SK-N-SH (cell line): ENCODE measurements around the gene POLN. TPM values are rescaled to one million over a fixed set of nuclear protein-coding genes. Genes with fewer than 3 reads are reported as not detected.

ENCODE experiments used
- CTCF ChIA-PET: fragments of 300-600, 350-600 bp; formaldehyde crosslinking; extraction: SDS; loops from one replicate; lab custom pipeline; 2021; lab: Yijun Ruan, JAX
- POLR2A ChIA-PET: fragments of 350-600 bp; sonication (Branson Sonifier 250); formaldehyde crosslinking; extraction: SDS; loops from one replicate; lab custom pipeline; 2020; ENCODE audit warnings: antibody characterized with exemption, inconsistent platforms; lab: Yijun Ruan, JAX
- DNase-seq: peaks from one replicate; pipeline ENCODE4 v3.0.0; 2012
- H2AFZ ChIP-seq: fragments of 200-600 bp; sonication (generic); 2 replicates; pipeline ENCODE4 v1.8.1; 2016; ENCODE audit warnings: antibody characterized with exemption, mild to moderate bottlenecking, low read depth
- H3F3A ChIP-seq: fragments of 200-600 bp; sonication (generic); replicated peaks from 2 replicates; pipeline ENCODE3; 2016; ENCODE audit warnings: antibody characterized with exemption, mild to moderate bottlenecking; ENCODE audit not compliant: insufficient read depth
- H3K27ac ChIP-seq, 2 experiments: fragments of 200-500 bp in 1 of 2; fragments of 200-600 bp in 1 of 2; sonication (Bioruptor generic) in 1 of 2; sonication (generic), shearing (Covaris generic) in 1 of 2; 2 replicates each; pipeline versions ENCODE4 v1.5.1 to v1.6.1; 2014 to 2016; ENCODE audit warnings: low read depth in 2 of 2, inconsistent platforms in 1 of 2, low read length in 1 of 2, mild to moderate bottlenecking in 1 of 2, mixed read lengths in 1 of 2
- H3K27me3 ChIP-seq: fragments of 200-600 bp; sonication (generic), shearing (Covaris generic); 2 replicates; pipeline ENCODE4 v1.6.1; 2016; ENCODE audit warnings: mixed run types; ENCODE audit not compliant: insufficient read depth
- H3K36me3 ChIP-seq, 2 experiments: fragments of 200-500 bp in 1 of 2; fragments of 200-600 bp in 1 of 2; sonication (Bioruptor generic) in 1 of 2; sonication (generic) in 1 of 2; replicated peaks in 1 of 2; 2 replicates each; pipeline versions ENCODE3 to v1.5.1; 2014 to 2016; ENCODE audit warnings: low read length in 1 of 2, mild to moderate bottlenecking in 1 of 2; ENCODE audit not compliant: insufficient read depth in 2 of 2, control insufficient read depth in 1 of 2
- H3K4me1 ChIP-seq, 2 experiments: fragments of 200-500 bp in 1 of 2; fragments of 200-600 bp in 1 of 2; sonication (Bioruptor generic) in 1 of 2; sonication (generic), shearing (Covaris generic) in 1 of 2; 2 replicates each; pipeline versions ENCODE4 v1.5.1 to v1.6.1; 2014 to 2016; ENCODE audit warnings: low read depth in 1 of 2, low read length in 1 of 2, mixed run types in 1 of 2; ENCODE audit not compliant: insufficient read depth in 2 of 2, control insufficient read depth in 1 of 2
- H3K4me2 ChIP-seq: fragments of 200-600 bp; sonication (generic), shearing (Covaris generic); 2 replicates; pipeline ENCODE4 v1.6.1; 2017; ENCODE audit warnings: mixed run types
- H3K4me3 ChIP-seq, 2 experiments: fragments of 200-500 bp in 1 of 2; fragments of 200-600 bp in 1 of 2; sonication (Bioruptor generic) in 1 of 2; sonication (generic), shearing (Covaris generic) in 1 of 2; 2 replicates each; pipeline versions ENCODE4 v1.5.1 to v1.8.1; 2014 to 2016; ENCODE audit warnings: low read depth in 2 of 2, inconsistent platforms in 1 of 2, low read length in 1 of 2, mild to moderate bottlenecking in 1 of 2, mixed read lengths in 1 of 2, moderate library complexity in 1 of 2
- H3K79me2 ChIP-seq: fragments of 200-600 bp; sonication (generic); 2 replicates; pipeline ENCODE4 v1.8.1; 2017; ENCODE audit warnings: mild to moderate bottlenecking; ENCODE audit not compliant: insufficient read depth
- H3K9ac ChIP-seq: fragments of 200-600 bp; sonication (generic); 2 replicates; pipeline ENCODE4 v1.6.1; 2017; ENCODE audit warnings: mixed run types
- H3K9me2 ChIP-seq: fragments of 200-600 bp; sonication (generic); 2 replicates; pipeline ENCODE4 v1.6.1; 2017; ENCODE audit warnings: mixed run types
- H3K9me3 ChIP-seq: fragments of 200-600 bp; sonication (generic); 2 replicates; pipeline ENCODE4 v1.6.1; 2017; ENCODE audit warnings: mixed run types, mild to moderate bottlenecking, moderate library complexity
- H4K20me1 ChIP-seq: fragments of 200-600 bp; sonication (generic); 2 replicates; pipeline ENCODE4 v1.6.1; 2017; ENCODE audit warnings: mild to moderate bottlenecking, mixed run types; ENCODE audit not compliant: insufficient read depth
- CHD2 ChIP-seq: fragments of 150-350 bp; IDR thresholded peaks from 2 replicates; pipeline ENCODE4 v1.6.1; 2018; ENCODE audit warnings: low read length; ENCODE audit not compliant: partially characterized antibody
- ELF1 ChIP-seq: IDR thresholded peaks from 2 replicates; pipeline ENCODE4 v1.4.0; 2012
- EP300 ChIP-seq, 2 experiments: IDR thresholded peaks; 2 replicates each; pipeline versions ENCODE4 v1.4.0 to v1.6.1; 2012; ENCODE audit warnings: borderline replicate concordance in 1 of 2, low read depth in 1 of 2, low read length in 1 of 2
- EZH2phosphoT487 ChIP-seq: fragments of 200-600 bp; sonication (generic); IDR thresholded peaks from 2 replicates; pipeline ENCODE4 v1.6.1; 2017; ENCODE audit warnings: low read depth, mixed run types, mild to moderate bottlenecking, antibody characterized with exemption, moderate library complexity, borderline replicate concordance
- FOSL2 ChIP-seq: IDR thresholded peaks from 2 replicates; pipeline ENCODE4 v1.4.0; 2012; ENCODE audit warnings: low read depth, mild to moderate bottlenecking, moderate library complexity, borderline replicate concordance
- FOXJ3 ChIP-seq: sonication (generic); formaldehyde crosslinking; IDR thresholded peaks from 2 replicates; pipeline ENCODE4 v1.5.1; 2020; ENCODE audit warnings: mild to moderate bottlenecking, missing genetic modification reagents
- FOXM1 ChIP-seq: IDR thresholded peaks from 2 replicates; pipeline ENCODE4 v1.4.0; 2012; ENCODE audit warnings: low read depth, mild to moderate bottlenecking
- GABPA ChIP-seq: IDR thresholded peaks from 2 replicates; pipeline ENCODE4 v1.4.0; 2012; ENCODE audit warnings: low read depth, mild to moderate bottlenecking
- JUND ChIP-seq: IDR thresholded peaks from 2 replicates; pipeline ENCODE4 v1.4.0; 2012
- MEF2A ChIP-seq: IDR thresholded peaks from 2 replicates; pipeline ENCODE4 v1.4.0; 2012; ENCODE audit warnings: low read depth, borderline replicate concordance
- NRF1 ChIP-seq: IDR thresholded peaks from 2 replicates; pipeline ENCODE4 v1.6.1; 2012; ENCODE audit warnings: low read depth, mild to moderate bottlenecking, low read length
- RAD21 ChIP-seq: IDR thresholded peaks from 2 replicates; pipeline ENCODE4 v1.6.1; 2012; ENCODE audit warnings: mild to moderate bottlenecking, low read length
- RCOR1 ChIP-seq: fragments of 150-350 bp; IDR thresholded peaks from 2 replicates; pipeline ENCODE4 v1.6.1; 2017; ENCODE audit warnings: antibody characterized with exemption, low read length
- RFX5 ChIP-seq: IDR thresholded peaks from 2 replicates; pipeline ENCODE4 v1.6.1; 2012; ENCODE audit warnings: mild to moderate bottlenecking, improper control_type of control experiment, low read length
- TEAD4 ChIP-seq: IDR thresholded peaks from 2 replicates; pipeline ENCODE4 v1.4.0; 2012; ENCODE audit warnings: mild to moderate bottlenecking, borderline replicate concordance; ENCODE audit not compliant: insufficient read depth
- YY1 ChIP-seq: IDR thresholded peaks from 2 replicates; pipeline ENCODE4 v1.4.0; 2012; ENCODE audit warnings: low read depth, mild to moderate bottlenecking
- WGBS: methylation state at CpG from one replicate; pipeline ENCODE4 v1.1.6; 2017; ENCODE audit warnings: low lambda C conversion rate; 5-methylcytosine and 5-hydroxymethylcytosine counted together
- polyA plus RNA-seq, 3 experiments: library from polyadenylated mRNA; depleted of rRNA; stranded (reverse); fragments of >200 nt; gene quantifications; 2 replicates each; pipeline ENCODE4 v1.2.3, GENCODE V29; 2012
- TF ChIP-seq, protein P1 (sequence below): IDR thresholded peaks from 2 replicates; pipeline ENCODE4 v1.4.0; 2012; ENCODE audit warnings: low read depth, borderline replicate concordance
- TF ChIP-seq, protein P2 (sequence below): fragments of 200-600 bp; sonication (generic); IDR thresholded peaks from 2 replicates; pipeline ENCODE4 v1.6.1; 2017; ENCODE audit warnings: antibody characterized with exemption, mild to moderate bottlenecking, moderate library complexity
- TF ChIP-seq, protein P3 (sequence below): fragments of 150-350 bp; IDR thresholded peaks from 2 replicates; pipeline ENCODE4 v1.6.1; 2017; ENCODE audit warnings: antibody characterized with exemption, low read length, low read depth, borderline replicate concordance
- TF ChIP-seq, protein P4 (sequence below): IDR thresholded peaks from 2 replicates; pipeline ENCODE4 v1.6.1; 2012; ENCODE audit warnings: mild to moderate bottlenecking, low read depth, low read length, moderate library complexity

POLN gene
- polyA plus RNA-seq, 1 of the 3 experiments (the other 2 are of a cell fraction) = 0.67 TPM

DNA sequence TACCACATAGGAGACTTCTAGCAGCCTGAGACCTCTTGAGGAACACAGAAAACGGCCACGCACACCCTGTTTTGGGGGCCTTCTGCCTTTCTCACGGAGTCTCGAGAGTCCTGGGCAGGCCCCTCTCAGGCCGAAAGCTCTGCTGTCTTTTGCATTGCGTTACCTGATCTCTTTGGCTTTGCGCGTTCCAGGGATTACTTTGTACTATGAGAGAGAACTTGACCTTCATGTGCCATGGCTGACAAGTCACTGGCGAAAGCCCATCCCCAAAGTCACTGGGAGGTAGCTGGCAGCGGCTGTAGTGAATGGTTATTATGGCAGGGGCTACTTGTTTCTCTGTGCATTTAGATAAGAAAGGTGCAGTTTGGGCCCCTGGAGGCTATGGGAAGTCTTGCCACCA is 190.8 kb downstream of the POLN start:
- Histone ChIP-seq H3K9me2 (no peaks in the 10 kb centered on the region), H3K9me3 (no peaks in the 10 kb centered on the region), H2AFZ (no peak overlapping the region), H3K4me2 (no peak overlapping the region), H3K36me3 (no peaks in the 10 kb centered on the region), H3K27me3 (no peaks in the 10 kb centered on the region; the same call in 1 of the 2 replicates), H4K20me1 (no peaks in the 10 kb centered on the region), H3F3A (peaks cover 2% of the 10 kb centered on the region), H3K27ac (no peak overlapping the region), H3K4me1 (no peaks in the 10 kb centered on the region), H3K9ac (no peak overlapping the region), H3K4me3 (no peak overlapping the region), H3K79me2 (no peaks in the 10 kb centered on the region)
- CTCF ChIA-PET = interaction anchor here (2.5 kb wide), 1 partner anchor 12 kb away, joined by 6 read pairs; no protein-coding TSS in a partner anchor
- TF ChIP-seq, protein P1, sequence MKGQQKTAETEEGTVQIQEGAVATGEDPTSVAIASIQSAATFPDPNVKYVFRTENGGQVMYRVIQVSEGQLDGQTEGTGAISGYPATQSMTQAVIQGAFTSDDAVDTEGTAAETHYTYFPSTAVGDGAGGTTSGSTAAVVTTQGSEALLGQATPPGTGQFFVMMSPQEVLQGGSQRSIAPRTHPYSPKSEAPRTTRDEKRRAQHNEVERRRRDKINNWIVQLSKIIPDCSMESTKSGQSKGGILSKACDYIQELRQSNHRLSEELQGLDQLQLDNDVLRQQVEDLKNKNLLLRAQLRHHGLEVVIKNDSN = no peak
- no peak for TF ChIP-seq CHD2
- TF ChIP-seq EZH2phosphoT487 = no peak
- TF ChIP-seq RFX5 = no peak
- no peak for TF ChIP-seq TEAD4
- no peak for TF ChIP-seq NRF1
- TF ChIP-seq, protein P2, sequence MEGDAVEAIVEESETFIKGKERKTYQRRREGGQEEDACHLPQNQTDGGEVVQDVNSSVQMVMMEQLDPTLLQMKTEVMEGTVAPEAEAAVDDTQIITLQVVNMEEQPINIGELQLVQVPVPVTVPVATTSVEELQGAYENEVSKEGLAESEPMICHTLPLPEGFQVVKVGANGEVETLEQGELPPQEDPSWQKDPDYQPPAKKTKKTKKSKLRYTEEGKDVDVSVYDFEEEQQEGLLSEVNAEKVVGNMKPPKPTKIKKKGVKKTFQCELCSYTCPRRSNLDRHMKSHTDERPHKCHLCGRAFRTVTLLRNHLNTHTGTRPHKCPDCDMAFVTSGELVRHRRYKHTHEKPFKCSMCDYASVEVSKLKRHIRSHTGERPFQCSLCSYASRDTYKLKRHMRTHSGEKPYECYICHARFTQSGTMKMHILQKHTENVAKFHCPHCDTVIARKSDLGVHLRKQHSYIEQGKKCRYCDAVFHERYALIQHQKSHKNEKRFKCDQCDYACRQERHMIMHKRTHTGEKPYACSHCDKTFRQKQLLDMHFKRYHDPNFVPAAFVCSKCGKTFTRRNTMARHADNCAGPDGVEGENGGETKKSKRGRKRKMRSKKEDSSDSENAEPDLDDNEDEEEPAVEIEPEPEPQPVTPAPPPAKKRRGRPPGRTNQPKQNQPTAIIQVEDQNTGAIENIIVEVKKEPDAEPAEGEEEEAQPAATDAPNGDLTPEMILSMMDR = no peak
- TF ChIP-seq FOSL2 = no peak
- no peak for TF ChIP-seq YY1
- no peak for TF ChIP-seq RAD21
- no peak for TF ChIP-seq JUND
- no peak for TF ChIP-seq ELF1
- TF ChIP-seq FOXJ3 (CRISPR knock-in tag) = no peak
- TF ChIP-seq MEF2A = no peak
- no peak for TF ChIP-seq EP300 (IDR thresholded peaks at IDR 0.05; ENCODE audit: borderline replicate concordance in 1 of 2, low read depth in 1 of 2, low read length in 1 of 2)
- TF ChIP-seq, protein P3, sequence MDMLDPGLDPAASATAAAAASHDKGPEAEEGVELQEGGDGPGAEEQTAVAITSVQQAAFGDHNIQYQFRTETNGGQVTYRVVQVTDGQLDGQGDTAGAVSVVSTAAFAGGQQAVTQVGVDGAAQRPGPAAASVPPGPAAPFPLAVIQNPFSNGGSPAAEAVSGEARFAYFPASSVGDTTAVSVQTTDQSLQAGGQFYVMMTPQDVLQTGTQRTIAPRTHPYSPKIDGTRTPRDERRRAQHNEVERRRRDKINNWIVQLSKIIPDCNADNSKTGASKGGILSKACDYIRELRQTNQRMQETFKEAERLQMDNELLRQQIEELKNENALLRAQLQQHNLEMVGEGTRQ = no peak
- no peak for TF ChIP-seq RCOR1
- TF ChIP-seq, protein P4, sequence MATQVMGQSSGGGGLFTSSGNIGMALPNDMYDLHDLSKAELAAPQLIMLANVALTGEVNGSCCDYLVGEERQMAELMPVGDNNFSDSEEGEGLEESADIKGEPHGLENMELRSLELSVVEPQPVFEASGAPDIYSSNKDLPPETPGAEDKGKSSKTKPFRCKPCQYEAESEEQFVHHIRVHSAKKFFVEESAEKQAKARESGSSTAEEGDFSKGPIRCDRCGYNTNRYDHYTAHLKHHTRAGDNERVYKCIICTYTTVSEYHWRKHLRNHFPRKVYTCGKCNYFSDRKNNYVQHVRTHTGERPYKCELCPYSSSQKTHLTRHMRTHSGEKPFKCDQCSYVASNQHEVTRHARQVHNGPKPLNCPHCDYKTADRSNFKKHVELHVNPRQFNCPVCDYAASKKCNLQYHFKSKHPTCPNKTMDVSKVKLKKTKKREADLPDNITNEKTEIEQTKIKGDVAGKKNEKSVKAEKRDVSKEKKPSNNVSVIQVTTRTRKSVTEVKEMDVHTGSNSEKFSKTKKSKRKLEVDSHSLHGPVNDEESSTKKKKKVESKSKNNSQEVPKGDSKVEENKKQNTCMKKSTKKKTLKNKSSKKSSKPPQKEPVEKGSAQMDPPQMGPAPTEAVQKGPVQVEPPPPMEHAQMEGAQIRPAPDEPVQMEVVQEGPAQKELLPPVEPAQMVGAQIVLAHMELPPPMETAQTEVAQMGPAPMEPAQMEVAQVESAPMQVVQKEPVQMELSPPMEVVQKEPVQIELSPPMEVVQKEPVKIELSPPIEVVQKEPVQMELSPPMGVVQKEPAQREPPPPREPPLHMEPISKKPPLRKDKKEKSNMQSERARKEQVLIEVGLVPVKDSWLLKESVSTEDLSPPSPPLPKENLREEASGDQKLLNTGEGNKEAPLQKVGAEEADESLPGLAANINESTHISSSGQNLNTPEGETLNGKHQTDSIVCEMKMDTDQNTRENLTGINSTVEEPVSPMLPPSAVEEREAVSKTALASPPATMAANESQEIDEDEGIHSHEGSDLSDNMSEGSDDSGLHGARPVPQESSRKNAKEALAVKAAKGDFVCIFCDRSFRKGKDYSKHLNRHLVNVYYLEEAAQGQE = no peak
- no peak for TF ChIP-seq GABPA
- TF ChIP-seq FOXM1 = no peak
- 76% methylated on average over 10 of the region's 10 CpGs for WGBS
- POLR2A ChIA-PET = no interaction called here
- no peak for DNase-seq
